Breast epithelium (tissue), 4 donors: ENCODE measurements around the gene CTSE. TPM values are rescaled to one million over a fixed set of nuclear protein-coding genes. Genes with fewer than 3 reads are reported as not detected.

Experiments used
- DNase-seq, 2 donors: peaks; one replicate each; pipeline ENCODE4 v3.0.0-alpha.2; 2019; ENCODE audit warnings: low spot score in 2 of 2
- H3K27ac ChIP-seq, 2 donors: fragments of 200-600 bp; sonication (generic) in 1 of 2; one replicate each; pipeline ENCODE4 v1.5.1; 2016 to 2019; ENCODE audit warnings: mild to moderate bottlenecking in 1 of 2
- H3K27me3 ChIP-seq, 2 donors: fragments of 200-600 bp; sonication (generic) in 1 of 2; one replicate each; pipeline versions ENCODE4 v1.5.1 to v1.6.0; 2017 to 2019; ENCODE audit warnings: control low read depth in 1 of 2, mild to moderate bottlenecking in 1 of 2
- H3K36me3 ChIP-seq: fragments of 200-600 bp; one replicate; pipeline ENCODE4 v1.5.1; 2019
- H3K4me1 ChIP-seq, 2 donors: fragments of 200-600 bp; sonication (generic); one replicate each; pipeline ENCODE4 v1.5.1; 2016 to 2019; ENCODE audit warnings: control low read depth in 1 of 2
- H3K4me3 ChIP-seq, 3 donors: fragments of 200-600 bp; sonication (generic); 1 replicate in 2 of 3; 2 replicates in 1 of 3; pipeline ENCODE4 v1.5.1; 2016 to 2019; ENCODE audit warnings: mild to moderate bottlenecking in 3 of 3, moderate library complexity in 2 of 3
- H3K9me3 ChIP-seq, 2 donors: fragments of 200-600 bp; sonication (generic) in 1 of 2; one replicate each; pipeline ENCODE4 v1.5.1; 2016 to 2019; ENCODE audit warnings: control low read depth in 1 of 2
- CTCF ChIP-seq, 3 donors: fragments of 450-650 bp; IDR thresholded peaks; one replicate each; pipeline ENCODE4 v1.5.1; 2016 to 2017; ENCODE audit warnings: antibody characterized with exemption in 3 of 3, mild to moderate bottlenecking in 3 of 3, moderate library complexity in 3 of 3
- POLR2A ChIP-seq: fragments of 450-650 bp; IDR thresholded peaks from one replicate; pipeline ENCODE4 v1.6.1; 2016; ENCODE audit warnings: antibody characterized with exemption, mild to moderate bottlenecking, moderate library complexity
- POLR2AphosphoS5 ChIP-seq, 3 donors: sonication (generic); formaldehyde crosslinking; IDR thresholded peaks; one replicate each; pipeline ENCODE4 v1.6.1; 2017; ENCODE audit warnings: antibody characterized with exemption in 3 of 3
- intact Hi-C: fragments of 100-400 bp; cut with DNase I; formaldehyde crosslinking; loops from one replicate; pipeline ENCODE4 v1.15.1; 2023; ENCODE audit warnings: low total_unique reads
- total RNA-seq, 3 donors: library from RNA; depleted of rRNA; stranded (reverse); fragments of >200 nt; gene quantifications; one replicate each; pipeline ENCODE4 v1.1.0, GENCODE V29; 2016

Gene CTSE
- total RNA-seq, 3 donors from 2014 or later, result under 0.01 TPM; not detected in 2

- no peak for TF ChIP-seq CTCF (IDR thresholded peaks at IDR 0.05)
- peak in 1 of 3 donors; percentile 34 for TF ChIP-seq POLR2AphosphoS5 (IDR thresholded peaks at IDR 0.05)
- DNase-seq, result peak in 1 of 2 donors; percentile 76
- peak within 1 kb of the TSS; percentile 26 to 55 (median 42) for H3K4me3 ChIP-seq
- H3K27ac ChIP-seq, result peak within 1 kb of the TSS; percentile 77 to 80
- no peaks in the 10 kb centered on the region for H3K27me3 ChIP-seq
- peaks cover 5% of the 10 kb centered on the region in 2 donors for H3K4me1 ChIP-seq
- H3K36me3 ChIP-seq, result no peaks in the 10 kb centered on the region
- intact Hi-C loops, result no loop called here
- H3K9me3 ChIP-seq, result no peaks in the 10 kb centered on the region
Measured at GRCh38 chr1:206002871-206003801, 20.6 kb downstream of the CTSE start, which contains the start of gene RAB7B. RAB7B (minus strand) TSS chr1:206003395; CDS start chr1:205994135, 9,260 bp downstream.

- no peaks in the 10 kb centered on the region for H3K27me3 ChIP-seq
- intact Hi-C loops, result no loop called here
- TF ChIP-seq CTCF (IDR thresholded peaks at IDR 0.05), result no peak
- TF ChIP-seq POLR2A, result no peak
- TF ChIP-seq POLR2AphosphoS5 (IDR thresholded peaks at IDR 0.05), result no peak
- no peaks in the 10 kb centered on the region for H3K36me3 ChIP-seq
- H3K27ac ChIP-seq, result peak overlapping the region; percentile 77 to 80
- H3K4me1 ChIP-seq, result peaks cover 5% of the 10 kb centered on the region in 2 donors
- DNase-seq, result peak in 1 of 2 donors; percentile 19
- peak overlapping the region; percentile 26 to 55 (median 42) for H3K4me3 ChIP-seq
- H3K9me3 ChIP-seq, result no peaks in the 10 kb centered on the region
Measured at GRCh38 chr1:206002160-206002559, 21.5 kb downstream of the CTSE start.

- Histone ChIP-seq H3K36me3 (no peaks in the 10 kb centered on the region), H3K4me3 (peak overlapping the region; percentile 3 to 55 (median 42)), H3K27ac (peak overlapping the region; percentile 77 to 80), H3K27me3 (no peaks in the 10 kb centered on the region), H3K9me3 (no peaks in the 10 kb centered on the region), H3K4me1 (peaks cover 5% of the 10 kb centered on the region in 2 donors)
- DNase-seq, result peak in 1 of 2 donors; percentile 48
- TF ChIP-seq POLR2A (no peak), POLR2AphosphoS5 (IDR thresholded peaks at IDR 0.05) (no peak), CTCF (IDR thresholded peaks at IDR 0.05) (no peak)
- intact Hi-C loops, result no loop called here
Measured at GRCh38 chr1:206001476-206001888, 22.2 kb downstream of the CTSE start.

GRCh38 chr1:206000641-206001339 lies 22.9 kb downstream of the CTSE start:
- intact Hi-C loops, result no loop called here
- Histone ChIP-seq H3K4me3 (no peak overlapping the region), H3K27me3 (no peaks in the 10 kb centered on the region), H3K36me3 (no peaks in the 10 kb centered on the region), H3K4me1 (peaks cover 5% of the 10 kb centered on the region in 2 donors), H3K9me3 (no peaks in the 10 kb centered on the region), H3K27ac (peak overlapping the region; percentile 68 to 77)
- TF ChIP-seq POLR2AphosphoS5 (IDR thresholded peaks at IDR 0.05), result no peak
- TF ChIP-seq CTCF (IDR thresholded peaks at IDR 0.05), result no peak
- no peak for TF ChIP-seq POLR2A
- no peak for DNase-seq
